HCT116 (cell line): ENCODE measurements around the gene CPN2.

Experiments
- POLR2A ChIP-seq: IDR thresholded peaks from 2 replicates; pipeline ENCODE4 v1.7.0; 2011; ENCODE audit warnings: borderline replicate concordance; ENCODE audit not compliant: insufficient read depth, insufficient read length; ENCODE audit errors: extremely low read depth
- TF ChIP-seq, protein P1 (sequence below), 3 experiments: fragments of 200-600 bp in 1 of 3; sonication (generic) in 1 of 3; IDR thresholded peaks in 2 of 3; conservative IDR thresholded peaks in 1 of 3; 2 replicates each; pipeline ENCODE4 v1.5.1; 2012 to 2017; ENCODE audit warnings: low read depth in 2 of 3, low read length in 2 of 3, antibody characterized with exemption in 1 of 3, borderline replicate concordance in 1 of 3, control low read depth in 1 of 3, mild to moderate bottlenecking in 1 of 3, mixed read lengths in 1 of 3, mixed run types in 1 of 3, moderate library complexity in 1 of 3; ENCODE audit not compliant: insufficient read depth in 1 of 3
- TF ChIP-seq, protein P2 (sequence below): IDR thresholded peaks from 2 replicates; pipeline ENCODE4 v1.6.1; 2012

DNA sequence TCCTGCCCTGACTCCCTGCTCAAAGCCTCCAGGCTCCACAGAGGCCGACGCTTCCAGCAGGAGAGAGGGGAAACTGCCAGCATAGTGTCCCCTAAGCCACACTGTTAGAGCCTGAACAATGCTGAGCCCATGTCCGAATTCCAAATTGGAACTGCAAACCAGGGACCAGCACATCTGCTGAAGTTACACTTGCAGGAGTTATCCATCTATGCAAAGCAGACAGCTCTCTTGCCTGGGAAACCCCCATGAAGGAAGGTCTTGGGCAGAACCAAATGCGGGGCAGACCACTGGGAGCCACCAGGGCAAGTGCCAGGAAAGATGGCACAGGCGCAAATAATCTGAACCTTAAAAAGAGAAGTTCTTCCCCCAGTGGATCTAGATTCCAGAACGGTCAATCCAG, 17.8 kb upstream of the CPN2 start:
- TF ChIP-seq, protein P1, sequence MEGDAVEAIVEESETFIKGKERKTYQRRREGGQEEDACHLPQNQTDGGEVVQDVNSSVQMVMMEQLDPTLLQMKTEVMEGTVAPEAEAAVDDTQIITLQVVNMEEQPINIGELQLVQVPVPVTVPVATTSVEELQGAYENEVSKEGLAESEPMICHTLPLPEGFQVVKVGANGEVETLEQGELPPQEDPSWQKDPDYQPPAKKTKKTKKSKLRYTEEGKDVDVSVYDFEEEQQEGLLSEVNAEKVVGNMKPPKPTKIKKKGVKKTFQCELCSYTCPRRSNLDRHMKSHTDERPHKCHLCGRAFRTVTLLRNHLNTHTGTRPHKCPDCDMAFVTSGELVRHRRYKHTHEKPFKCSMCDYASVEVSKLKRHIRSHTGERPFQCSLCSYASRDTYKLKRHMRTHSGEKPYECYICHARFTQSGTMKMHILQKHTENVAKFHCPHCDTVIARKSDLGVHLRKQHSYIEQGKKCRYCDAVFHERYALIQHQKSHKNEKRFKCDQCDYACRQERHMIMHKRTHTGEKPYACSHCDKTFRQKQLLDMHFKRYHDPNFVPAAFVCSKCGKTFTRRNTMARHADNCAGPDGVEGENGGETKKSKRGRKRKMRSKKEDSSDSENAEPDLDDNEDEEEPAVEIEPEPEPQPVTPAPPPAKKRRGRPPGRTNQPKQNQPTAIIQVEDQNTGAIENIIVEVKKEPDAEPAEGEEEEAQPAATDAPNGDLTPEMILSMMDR (IDR thresholded peaks at IDR 0.05 in 2 of 3, conservative IDR thresholded peaks at IDR 0.05 in 1 of 3; ENCODE audit: borderline replicate concordance in 1 of 3, insufficient read depth in 1 of 3, low read depth in 2 of 3, low read length in 2 of 3): no peak
- no peak for TF ChIP-seq POLR2A
- TF ChIP-seq, protein P2, sequence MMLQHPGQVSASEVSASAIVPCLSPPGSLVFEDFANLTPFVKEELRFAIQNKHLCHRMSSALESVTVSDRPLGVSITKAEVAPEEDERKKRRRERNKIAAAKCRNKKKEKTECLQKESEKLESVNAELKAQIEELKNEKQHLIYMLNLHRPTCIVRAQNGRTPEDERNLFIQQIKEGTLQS: no peak
